OCI-LY7 (cell line): ENCODE measurements around the gene IKZF3. TPM values are rescaled to one million over a fixed set of nuclear protein-coding genes. Genes with fewer than 3 reads are reported as not detected.

Experiments
- BruUV-seq: library from RNA; stranded (reverse); fragments of 400-500 nt; replicated peaks from 2 replicates; lab custom pipeline; 2021; lab: Mats Ljungman, UMichigan
- CTCF ChIA-PET: fragments of 300-600 bp; sonication (Branson Sonifier 250); formaldehyde crosslinking; loops from one replicate; lab custom pipeline; 2022; ENCODE audit warnings: antibody characterized with exemption; ENCODE audit not compliant: unreplicated experiment; lab: Charles Lee
- POLR2A ChIA-PET: fragments of 300-600 bp; sonication (Branson Sonifier 250); formaldehyde crosslinking; loops from one replicate; lab custom pipeline; 2022; ENCODE audit warnings: antibody characterized with exemption; lab: Charles Lee
- DNase-seq: peaks from one replicate; pipeline ENCODE4 v3.0.0-alpha.2; 2015; ENCODE audit warnings: low spot score
- H2AFZ ChIP-seq: fragments of 200-600 bp; sonication (generic), shearing (Covaris generic); 2 replicates; pipeline ENCODE4 v1.6.1; 2014; ENCODE audit warnings: mild to moderate bottlenecking, antibody characterized with exemption, low read length, moderate library complexity
- H3K27ac ChIP-seq: fragments of 200-600 bp; sonication (generic); 2 replicates; pipeline ENCODE4 v1.5.1; 2014; ENCODE audit warnings: mixed run types, low read depth, mild to moderate bottlenecking, moderate library complexity, low read length, inconsistent platforms; ENCODE audit not compliant: poor library complexity, severe bottlenecking
- H3K36me3 ChIP-seq: fragments of 200-600 bp; sonication (generic); 2 replicates; pipeline ENCODE4 v1.6.1; 2014; ENCODE audit warnings: mild to moderate bottlenecking, antibody characterized with exemption, low read length, moderate library complexity, mixed read lengths; ENCODE audit not compliant: insufficient read depth
- H3K4me1 ChIP-seq: fragments of 200-600 bp; sonication (generic); 2 replicates; pipeline ENCODE4 v1.5.1; 2014; ENCODE audit warnings: mild to moderate bottlenecking, low read length; ENCODE audit not compliant: insufficient read depth, poor library complexity, severe bottlenecking
- H3K4me2 ChIP-seq: fragments of 200-600 bp; sonication (generic); 2 replicates; pipeline ENCODE4 v1.6.1; 2014; ENCODE audit warnings: mild to moderate bottlenecking, low read length
- H3K4me3 ChIP-seq: fragments of 200-600 bp; sonication (generic); 2 replicates; pipeline ENCODE4 v1.5.1; 2014; ENCODE audit warnings: mild to moderate bottlenecking, low read depth, low read length; ENCODE audit not compliant: poor library complexity, severe bottlenecking
- H3K79me2 ChIP-seq: fragments of 200-600 bp; sonication (generic); 2 replicates; pipeline ENCODE4 v1.6.1; 2016; ENCODE audit warnings: low read depth, mild to moderate bottlenecking, low read length, moderate library complexity, mixed read lengths; ENCODE audit not compliant: insufficient read depth
- H3K9me2 ChIP-seq: fragments of 200-600 bp; sonication (generic); 2 replicates; pipeline ENCODE4 v1.6.1; 2016; ENCODE audit warnings: mild to moderate bottlenecking, low read length, mixed read lengths; ENCODE audit not compliant: insufficient read depth
- H3K9me3 ChIP-seq: fragments of 200-600 bp; sonication (generic); 2 replicates; pipeline ENCODE4 v1.6.1; 2014; ENCODE audit warnings: mild to moderate bottlenecking, mixed run types, low read length, mixed read lengths
- H4K20me1 ChIP-seq: fragments of 200-600 bp; sonication (generic); 2 replicates; pipeline ENCODE4 v1.6.1; 2014; ENCODE audit warnings: mild to moderate bottlenecking, antibody characterized with exemption, low read length, moderate library complexity, mixed read lengths; ENCODE audit not compliant: insufficient read depth
- CTCF ChIP-seq: fragments of 200-600 bp; sonication (generic); conservative IDR thresholded peaks from 2 replicates; pipeline ENCODE4 v1.5.1; 2014; ENCODE audit warnings: mild to moderate bottlenecking, antibody characterized with exemption, low read length, moderate library complexity, mixed read lengths
- EZH2phosphoT487 ChIP-seq: fragments of 200-600 bp; sonication (generic); IDR thresholded peaks from 2 replicates; pipeline ENCODE4 v1.6.1; 2018; ENCODE audit warnings: low read depth, borderline replicate concordance, mild to moderate bottlenecking, mixed run types, antibody characterized with exemption, low read length, moderate library complexity, mixed read lengths
- intact Hi-C: fragments of 100-400 bp; cut with micrococcal nuclease; formaldehyde crosslinking; loops from one replicate; pipeline ENCODE4 v1.10.0; 2022; ENCODE audit not compliant: unreplicated experiment
- total RNA-seq, 2 experiments: library from RNA; depleted of rRNA in 1 of 2; stranded (reverse); fragments of >200 nt in 1 of 2; shearing (Covaris generic) in 1 of 2; gene quantifications; 2 replicates each; pipeline ENCODE4 v1.2.3, GENCODE V29; 2014 to 2022

IKZF3 gene
- total RNA-seq, 2 experiments from 2014 or later = 54.7 to 134 TPM

- Histone ChIP-seq H3K4me1 (peaks cover 32% of the 10 kb centered on the region), H4K20me1 (no peaks in the 10 kb centered on the region), H3K36me3 (no peaks in the 10 kb centered on the region), H3K27ac (no peak overlapping the region), H3K79me2 (no peaks in the 10 kb centered on the region), H3K9me3 (no peaks in the 10 kb centered on the region), H3K4me3 (no peak overlapping the region), H3K4me2 (peak overlapping the region; percentile 32; the same call in 1 of the 2 replicates), H2AFZ (peak overlapping the region; percentile 87), H3K9me2 (no peaks in the 10 kb centered on the region)
- BruUV-seq = no TSS peak
- ChIA-PET POLR2A (no interaction called here), CTCF (interaction anchor here (0.7 kb wide), 1 partner anchor 110 kb away, joined by 3 read pairs; no protein-coding TSS in a partner anchor)
- intact Hi-C loops = no loop called here
- TF ChIP-seq CTCF = no peak
- no peak for TF ChIP-seq EZH2phosphoT487
- DNase-seq = no peak
Measured at GRCh38 chr17:39739885-39740356, 124.2 kb downstream of the IKZF3 start.

GRCh38 chr17:39738983-39739884, 124.9 kb downstream of the IKZF3 start:
- ChIA-PET POLR2A (interaction anchor here (0.6 kb wide), 1 partner anchor 11 kb away, joined by 3 read pairs; no protein-coding TSS in a partner anchor), CTCF (interaction anchor here (0.5 to 0.7 kb wide), 2 partner anchors 109 to 118 kb away, joined by 3 read pairs; no protein-coding TSS in a partner anchor)
- TF ChIP-seq CTCF (no peak), EZH2phosphoT487 (no peak)
- BruUV-seq = no TSS peak
- Histone ChIP-seq H3K79me2 (no peaks in the 10 kb centered on the region), H2AFZ (peak overlapping the region; percentile 87), H3K27ac (no peak overlapping the region), H3K36me3 (no peaks in the 10 kb centered on the region), H3K4me2 (peak overlapping the region; percentile 34), H3K9me2 (no peaks in the 10 kb centered on the region), H3K4me1 (peaks cover 32% of the 10 kb centered on the region), H3K9me3 (no peaks in the 10 kb centered on the region), H3K4me3 (no peak overlapping the region), H4K20me1 (no peaks in the 10 kb centered on the region)
- DNase-seq = peak; percentile 45
- intact Hi-C loops = no loop called here

- peak overlapping the region; percentile 34 for H3K4me2 ChIP-seq
- intact Hi-C loops = no loop called here
- no peak for DNase-seq
- no peaks in the 10 kb centered on the region for H3K9me3 ChIP-seq
- H3K27ac ChIP-seq = no peak overlapping the region
- no peak overlapping the region for H3K4me3 ChIP-seq
- H3K79me2 ChIP-seq = no peaks in the 10 kb centered on the region
- H3K36me3 ChIP-seq = no peaks in the 10 kb centered on the region
- CTCF ChIA-PET = no interaction called here
- peaks cover 32% of the 10 kb centered on the region for H3K4me1 ChIP-seq
- no peaks in the 10 kb centered on the region for H4K20me1 ChIP-seq
- peak overlapping the region; percentile 37; the same call in 1 of the 2 replicates for H2AFZ ChIP-seq
- POLR2A ChIA-PET = no interaction called here
- TF ChIP-seq EZH2phosphoT487 = no peak
- TF ChIP-seq CTCF = no peak
- no TSS peak for BruUV-seq
- no peaks in the 10 kb centered on the region for H3K9me2 ChIP-seq
Measured at GRCh38 chr17:39738568-39738901, 125.6 kb downstream of the IKZF3 start.
